Measurements from ENCODE around the gene EML3.
"Not testable (repeated sequence)": the region's sequence is repeated elsewhere in the genome, so short reads cannot be mapped to it uniquely, and the experiment has no call there.

DNA sequence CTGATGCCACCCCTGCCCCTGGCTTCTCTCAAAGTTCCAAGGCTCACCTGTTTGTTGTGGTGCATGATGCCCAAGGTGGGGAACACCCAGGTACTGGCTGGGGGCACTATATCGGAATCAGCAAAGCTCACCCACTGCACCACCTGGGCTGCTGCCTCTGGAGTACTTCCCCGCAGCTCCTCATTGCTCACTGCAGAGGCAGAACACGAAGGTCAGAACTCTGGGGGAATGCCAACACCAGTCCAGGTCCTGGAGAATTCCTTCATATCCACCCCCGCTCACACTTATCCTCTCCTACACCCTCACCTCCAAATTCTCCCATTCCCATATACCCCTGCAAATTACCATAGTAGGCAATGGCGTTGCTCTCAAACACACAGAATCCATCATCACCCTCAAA lies 41.1 kb downstream of the EML3 start:
- TF ChIP-seq, protein P1, sequence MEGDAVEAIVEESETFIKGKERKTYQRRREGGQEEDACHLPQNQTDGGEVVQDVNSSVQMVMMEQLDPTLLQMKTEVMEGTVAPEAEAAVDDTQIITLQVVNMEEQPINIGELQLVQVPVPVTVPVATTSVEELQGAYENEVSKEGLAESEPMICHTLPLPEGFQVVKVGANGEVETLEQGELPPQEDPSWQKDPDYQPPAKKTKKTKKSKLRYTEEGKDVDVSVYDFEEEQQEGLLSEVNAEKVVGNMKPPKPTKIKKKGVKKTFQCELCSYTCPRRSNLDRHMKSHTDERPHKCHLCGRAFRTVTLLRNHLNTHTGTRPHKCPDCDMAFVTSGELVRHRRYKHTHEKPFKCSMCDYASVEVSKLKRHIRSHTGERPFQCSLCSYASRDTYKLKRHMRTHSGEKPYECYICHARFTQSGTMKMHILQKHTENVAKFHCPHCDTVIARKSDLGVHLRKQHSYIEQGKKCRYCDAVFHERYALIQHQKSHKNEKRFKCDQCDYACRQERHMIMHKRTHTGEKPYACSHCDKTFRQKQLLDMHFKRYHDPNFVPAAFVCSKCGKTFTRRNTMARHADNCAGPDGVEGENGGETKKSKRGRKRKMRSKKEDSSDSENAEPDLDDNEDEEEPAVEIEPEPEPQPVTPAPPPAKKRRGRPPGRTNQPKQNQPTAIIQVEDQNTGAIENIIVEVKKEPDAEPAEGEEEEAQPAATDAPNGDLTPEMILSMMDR (IDR thresholded peaks at IDR 0.05; ENCODE audit: low read length) = not testable (repeated sequence)
- TF ChIP-seq EZH2 (IDR thresholded peaks at IDR 0.05; ENCODE audit: borderline replicate concordance, low read length) = not testable (repeated sequence)
